NCI-H2227 treated with DMSO at 0.1 percent for 48 hours (cell line): ENCODE results near the gene IFI27L2.
A peak's percentile ranks its signal among the peaks of the same experiment; 100 is the strongest.
"Not testable (repeated sequence)": the region's sequence is repeated elsewhere in the genome, so short reads cannot be mapped to it uniquely, and the experiment has no call there.

Source experiments
- DNase-seq: peaks from one replicate; lab custom pipeline; 2025; lab: John Stamatoyannopoulos, UW

The IFI27L2 gene, protein sequence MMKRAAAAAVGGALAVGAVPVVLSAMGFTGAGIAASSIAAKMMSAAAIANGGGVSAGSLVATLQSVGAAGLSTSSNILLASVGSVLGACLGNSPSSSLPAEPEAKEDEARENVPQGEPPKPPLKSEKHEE

DNA sequence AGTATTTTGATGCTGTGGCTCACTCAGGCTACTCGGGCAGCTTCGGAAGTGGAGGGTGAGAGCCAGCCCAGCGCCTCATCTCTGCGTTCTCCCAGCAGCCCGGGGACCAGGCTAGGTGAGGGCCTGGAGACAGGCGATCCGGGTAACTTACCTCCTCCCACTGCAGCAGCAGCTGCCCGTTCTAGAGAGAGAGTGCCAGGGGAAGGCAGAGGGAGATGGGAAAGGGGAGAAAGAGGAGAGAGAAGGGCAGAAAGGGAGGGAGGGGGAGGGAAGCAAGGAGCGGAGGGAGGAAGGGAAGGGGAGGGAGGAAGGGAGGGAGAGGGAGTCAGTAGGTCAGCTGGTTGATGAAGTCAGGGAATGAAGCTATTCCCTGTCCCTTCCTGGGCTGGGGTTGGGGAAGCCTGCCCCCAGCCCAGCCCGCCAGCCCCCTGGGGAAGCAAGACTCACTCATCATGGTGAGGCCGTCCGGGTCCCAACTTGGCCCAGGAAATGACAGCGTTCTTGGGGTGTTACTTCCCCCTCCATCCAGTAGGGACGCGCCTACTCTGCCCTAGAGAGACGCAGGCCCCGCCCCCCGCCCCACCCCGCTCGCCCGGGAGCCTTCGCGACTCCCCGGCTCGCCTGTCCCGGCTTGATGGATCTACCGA is at the start of gene IFI27L2:
Gene IFI27L2 (minus strand): TSS at position 494 of the 647 bp plus-strand sequence. CDS start 40 bp downstream, at position 454.
- DNase-seq: peak; percentile 74

DNA sequence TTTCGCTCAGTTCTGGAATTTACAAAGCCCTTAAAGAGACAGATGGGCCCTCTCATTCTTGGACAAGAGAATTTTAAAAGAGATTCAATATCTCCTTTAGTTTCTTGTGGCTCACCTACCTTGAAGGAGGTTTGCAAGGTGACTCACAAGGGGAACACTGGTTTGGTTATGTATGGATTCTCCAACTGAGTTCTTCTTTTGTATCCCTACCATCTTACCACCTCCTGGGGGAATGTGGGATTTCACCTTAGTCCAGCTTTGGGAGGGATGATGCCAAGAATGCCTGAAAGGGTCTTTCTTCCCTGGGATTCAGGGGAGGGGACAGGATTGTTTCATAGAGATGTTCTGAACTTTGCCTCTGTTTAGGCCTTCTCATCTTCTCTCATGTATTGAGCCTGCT is 48.4 kb upstream of the IFI27L2 start:
- no peak for DNase-seq

GRCh38 chr14:94176808-94177207 is 47.4 kb upstream of the IFI27L2 start:
- no peak for DNase-seq

DNA sequence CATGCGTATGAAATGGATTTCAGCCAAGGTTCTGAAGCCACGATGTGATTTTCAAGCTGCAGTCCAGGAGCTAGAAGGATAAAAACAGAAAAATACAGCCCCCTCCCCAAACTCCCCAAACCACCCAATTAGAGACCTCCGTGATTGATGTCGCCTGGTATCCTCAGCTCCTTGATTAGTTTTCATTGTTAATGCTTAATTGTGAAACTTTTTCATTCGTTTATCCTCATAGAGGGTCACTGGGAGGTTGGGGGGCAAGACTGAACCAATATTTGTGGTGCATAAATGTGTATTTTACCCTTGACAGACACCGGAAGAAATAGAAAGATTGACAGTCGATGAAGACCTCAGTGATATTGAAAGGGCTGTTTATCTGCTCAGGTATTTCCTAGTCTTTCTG is 46.3 kb upstream of the IFI27L2 start:
- no peak for DNase-seq

GRCh38 chr14:94175011-94175745 is 45.8 kb upstream of the IFI27L2 start:
- peak; percentile 21 for DNase-seq

DNA sequence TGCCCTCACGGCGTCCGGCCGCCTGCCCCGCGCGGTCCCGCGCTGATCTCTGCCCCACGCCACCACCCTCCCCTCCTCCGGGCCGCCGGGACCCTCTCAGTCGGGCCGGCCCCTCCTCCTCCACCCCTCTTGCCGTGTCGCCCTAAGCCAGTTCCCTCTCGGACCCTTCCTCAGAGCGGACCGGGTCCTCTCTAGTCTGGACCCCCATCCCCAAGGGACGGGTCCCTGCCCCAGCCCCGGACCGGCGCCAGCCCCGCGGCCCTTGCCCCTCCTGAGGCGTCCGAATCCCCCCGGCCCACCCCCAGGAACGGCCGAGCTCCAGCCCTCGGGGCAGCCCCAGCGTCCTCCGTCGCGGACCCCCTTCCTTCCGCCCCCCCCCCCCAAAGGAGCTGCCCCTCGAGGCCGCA is 45.2 kb upstream of the IFI27L2 start:
- DNase-seq: no peak

DNA sequence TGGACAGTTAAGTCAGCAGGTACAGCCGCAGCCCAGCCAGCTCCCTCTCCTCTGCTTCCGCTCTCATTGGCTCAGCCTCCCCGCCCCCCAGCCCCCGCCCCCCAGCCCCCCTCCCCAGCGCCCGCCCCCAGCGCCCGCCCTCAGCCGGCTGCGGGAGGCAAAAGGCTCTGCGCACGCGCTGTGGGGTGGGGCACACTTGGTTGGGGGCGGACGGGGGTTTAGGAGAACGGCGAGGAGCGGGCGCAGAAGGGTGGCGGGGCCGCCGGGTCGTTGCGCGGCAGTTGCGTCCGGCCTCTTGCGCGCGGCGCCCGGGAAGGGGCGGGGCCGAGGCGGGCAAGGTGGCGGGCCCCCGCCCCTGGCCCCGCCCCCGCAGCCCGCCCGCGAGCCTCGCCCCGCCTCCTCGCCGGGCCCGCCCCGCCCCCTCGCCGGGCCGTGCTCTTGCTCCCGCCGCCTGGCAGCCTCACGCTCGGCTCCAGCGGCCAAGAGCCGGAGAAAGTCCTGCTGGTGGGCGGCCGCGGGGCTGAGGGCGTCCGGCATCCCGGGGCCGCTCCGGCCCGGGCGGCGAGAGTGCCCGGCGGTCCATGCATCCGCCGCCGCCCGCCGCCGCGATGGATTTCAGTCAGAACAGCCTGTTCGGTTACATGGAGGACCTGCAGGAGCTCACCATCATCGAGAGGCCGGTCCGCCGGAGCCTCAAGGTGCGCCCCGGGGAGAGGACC is 44.6 kb upstream of the IFI27L2 start, which contains the start of gene PPP4R4:
Gene PPP4R4 (plus strand): TSS at position 438 of the 719 bp plus-strand sequence. CDS start 144 bp downstream, at position 582.
- peak; percentile 92 for DNase-seq

GRCh38 chr14:94173471-94173884 is 44.1 kb upstream of the IFI27L2 start:
- peak; percentile 60 for DNase-seq

DNA sequence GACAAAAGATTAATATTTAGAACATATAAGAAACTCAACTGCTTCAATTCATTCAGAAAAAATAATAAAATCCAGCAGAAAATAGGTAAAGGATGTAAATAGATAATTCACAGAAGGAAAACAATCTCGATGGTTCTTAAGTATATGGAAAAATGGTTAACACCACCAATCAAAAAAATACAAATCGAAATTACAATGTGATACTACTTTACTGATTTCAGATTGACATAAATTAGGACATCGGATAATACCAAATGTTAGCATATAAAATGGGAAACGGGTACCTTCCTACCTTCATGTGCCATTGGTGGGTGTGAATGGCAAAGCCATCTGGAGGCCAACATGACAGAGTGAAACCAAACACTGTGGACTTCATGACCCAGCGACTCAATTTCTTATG is 43.1 kb upstream of the IFI27L2 start:
- DNase-seq: no peak

DNA sequence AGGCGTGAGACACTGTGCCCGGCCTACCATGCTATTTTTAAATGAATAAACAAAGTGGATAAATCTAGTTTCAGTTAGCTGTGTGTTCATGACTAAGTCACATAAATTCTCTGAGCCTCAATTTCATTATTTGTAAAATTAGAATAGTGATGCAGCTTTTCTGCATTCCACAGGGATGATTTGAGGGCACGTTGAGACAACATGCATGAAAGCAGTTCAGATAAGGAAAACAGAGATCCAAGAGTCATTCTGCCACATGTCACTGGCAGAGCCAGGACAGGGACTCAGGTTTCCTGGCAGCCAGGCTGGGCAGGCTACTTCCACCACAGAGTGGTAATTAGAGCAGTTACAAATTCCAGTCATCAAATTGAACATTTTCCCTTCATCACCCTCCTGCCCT is 41.8 kb upstream of the IFI27L2 start:
- no peak for DNase-seq

DNA sequence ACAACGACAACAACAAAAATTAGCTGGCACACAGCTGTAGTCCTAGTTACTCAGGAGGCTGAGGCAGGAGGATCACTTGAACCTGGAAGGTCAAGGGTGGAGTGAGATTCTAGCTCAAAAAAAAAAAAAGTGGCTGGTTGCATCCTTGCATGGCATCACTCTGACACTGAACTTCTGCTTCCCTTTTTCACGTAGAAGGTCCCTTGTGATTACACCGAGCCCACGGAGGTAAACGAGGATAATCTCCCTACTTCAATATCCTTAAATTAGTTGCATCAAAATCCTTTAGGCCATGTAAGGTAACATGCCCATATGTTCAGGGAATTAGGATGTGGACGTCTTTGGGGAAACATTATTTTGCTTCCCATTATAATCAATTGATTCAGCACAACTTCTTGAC is 40.7 kb upstream of the IFI27L2 start:
- DNase-seq: no peak

- DNase-seq: no peak
These were observed 36.3 kb upstream of the IFI27L2 start for GRCh38 chr14:94165744-94166143.

GRCh38 chr14:94164685-94165431 is 35.5 kb upstream of the IFI27L2 start:
- peak; percentile 54 for DNase-seq

- no peak for DNase-seq
These were observed 34.4 kb upstream of the IFI27L2 start for GRCh38 chr14:94163796-94164195.

DNA sequence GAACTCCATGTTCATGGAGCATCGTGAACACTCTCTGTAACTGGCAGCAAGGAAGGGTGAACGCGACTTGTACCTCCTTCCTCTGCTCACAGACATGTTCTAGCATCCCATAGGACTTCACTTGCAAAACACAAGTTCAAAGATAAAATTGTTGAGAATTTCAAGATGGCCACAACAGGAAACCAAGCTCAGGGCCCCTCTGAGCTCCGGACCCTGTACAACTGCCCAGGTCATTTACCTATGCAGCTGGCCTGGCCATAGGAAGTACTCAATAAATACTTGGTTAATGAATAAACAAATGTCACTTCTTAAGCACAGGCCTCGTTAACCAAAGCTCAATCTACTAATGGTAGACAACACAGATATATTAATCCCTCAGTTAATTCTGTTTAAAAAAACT is 33.1 kb upstream of the IFI27L2 start:
- no peak for DNase-seq

- no peak for DNase-seq
These were observed 32.6 kb upstream of the IFI27L2 start for GRCh38 chr14:94161981-94162380.

DNA sequence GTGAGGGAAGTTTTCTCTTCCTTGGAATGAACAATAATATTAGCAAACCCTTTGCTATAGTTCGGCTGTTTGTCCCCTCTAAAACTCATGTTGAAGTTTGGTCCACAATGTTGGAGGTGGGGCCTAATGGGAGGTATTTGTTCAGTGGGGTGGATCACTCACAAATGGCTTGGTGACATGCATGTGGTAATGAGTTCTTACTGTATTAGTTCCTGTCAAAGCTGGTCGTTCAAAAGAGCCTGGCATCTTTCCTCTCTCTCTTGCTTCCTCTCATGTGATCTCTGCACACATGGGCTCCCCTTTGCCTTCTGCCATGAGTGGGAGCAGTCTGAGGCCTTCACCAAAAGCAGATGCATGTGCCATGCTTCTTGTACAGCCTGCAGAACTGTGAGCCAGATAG is 31.7 kb upstream of the IFI27L2 start:
- no peak for DNase-seq

DNA sequence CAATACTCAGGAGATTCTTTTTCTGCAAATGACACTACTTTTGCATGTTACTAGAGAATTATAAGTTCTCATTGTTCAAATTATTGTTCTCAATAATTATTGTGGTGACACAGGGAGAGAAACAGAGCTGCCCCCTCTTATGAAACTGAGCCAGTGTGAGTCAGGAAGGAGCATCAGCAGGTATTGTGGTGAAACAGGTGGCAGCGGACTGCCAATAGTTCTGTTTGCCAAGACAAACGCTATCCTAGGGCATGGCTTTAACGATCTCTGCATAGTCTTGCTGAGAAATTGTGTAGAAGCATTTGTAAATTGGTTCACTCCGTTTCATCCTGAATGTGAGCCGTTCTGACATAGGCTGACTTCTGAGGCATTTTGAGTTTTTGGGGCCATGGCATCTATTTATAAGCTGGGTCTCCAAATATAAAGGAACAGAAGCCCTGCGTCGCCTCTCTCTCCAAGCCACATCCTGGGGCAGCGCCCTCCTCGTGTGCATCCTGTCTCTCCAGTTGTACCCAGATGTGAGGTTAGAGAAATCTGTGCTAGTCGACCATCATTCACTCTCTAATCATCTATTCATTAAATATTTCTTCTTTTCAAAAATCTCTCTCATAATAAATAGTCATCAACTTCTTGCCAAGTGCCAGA is 29.0 kb upstream of the IFI27L2 start:
- no peak for DNase-seq

GRCh38 chr14:94157197-94157596 is 27.8 kb upstream of the IFI27L2 start:
- no peak for DNase-seq

GRCh38 chr14:94156143-94156542 is 26.7 kb upstream of the IFI27L2 start:
- not testable (repeated sequence) for DNase-seq

GRCh38 chr14:94153750-94154342 is 24.4 kb upstream of the IFI27L2 start:
- DNase-seq: no peak
